Common myeloid progenitor, CD34-positive (primary cell): ENCODE data around the gene AFF4.
"Not testable (repeated sequence)": the region's sequence is repeated elsewhere in the genome, so short reads cannot be mapped to it uniquely, and the experiment has no call there.

Experiments used
- CTCF ChIA-PET: fragments of 350-600 bp; sonication (Branson Sonifier 250); formaldehyde crosslinking; loops from one replicate; lab custom pipeline; 2021; ENCODE audit warnings: antibody characterized with exemption; lab: Charles Lee
- POLR2A ChIA-PET: fragments of 350-600 bp; sonication (Branson Sonifier 250); formaldehyde crosslinking; loops from one replicate; lab custom pipeline; 2021; ENCODE audit warnings: antibody characterized with exemption; lab: Charles Lee
- DNase-seq, 3 donors: peaks; one replicate each; pipeline versions ENCODE4 v3.0.0 to v3.0.0-alpha.2; 2013
- H3K27ac ChIP-seq, 2 experiments: 1 replicate in 1 of 2; 2 replicates in 1 of 2; pipeline ENCODE4 v1.7.0; 2013; ENCODE audit warnings: inconsistent platforms in 2 of 2, low read length in 2 of 2, mild to moderate bottlenecking in 2 of 2, low read depth in 1 of 2, moderate library complexity in 1 of 2; ENCODE audit not compliant: severe bottlenecking in 2 of 2, insufficient read depth in 1 of 2, poor library complexity in 1 of 2
- H3K27me3 ChIP-seq, 5 experiments: replicated peaks in 2 of 5; 1 replicate in 3 of 5; 2 replicates in 2 of 5; pipeline versions ENCODE4 v1.6.1 to v1.7.0; 2013; ENCODE audit warnings: low read length in 4 of 5, mild to moderate bottlenecking in 2 of 5, moderate library complexity in 2 of 5, inconsistent platforms in 1 of 5; ENCODE audit not compliant: insufficient read depth in 5 of 5, control insufficient read depth in 4 of 5
- H3K36me3 ChIP-seq, 4 experiments: 1 replicate in 2 of 4; 2 replicates in 2 of 4; pipeline versions ENCODE4 v1.6.1 to v1.7.0; 2013; ENCODE audit warnings: low read length in 3 of 4, control low read depth in 1 of 4, mild to moderate bottlenecking in 1 of 4; ENCODE audit not compliant: control insufficient read depth in 4 of 4, insufficient read depth in 4 of 4
- H3K4me1 ChIP-seq, 4 experiments: 1 replicate in 3 of 4; 2 replicates in 1 of 4; pipeline versions ENCODE4 v1.6.1 to v1.7.1; 2013; ENCODE audit warnings: low read length in 3 of 4, mild to moderate bottlenecking in 3 of 4, control low read depth in 1 of 4, inconsistent platforms in 1 of 4, moderate library complexity in 1 of 4; ENCODE audit not compliant: control insufficient read depth in 4 of 4, insufficient read depth in 4 of 4; ENCODE audit errors: control extremely low read depth in 1 of 4
- H3K4me3 ChIP-seq, 7 experiments: 1 replicate in 4 of 7; 2 replicates in 3 of 7; pipeline versions ENCODE4 v1.5.1 to v1.7.0; 2013; ENCODE audit warnings: mild to moderate bottlenecking in 7 of 7, low read length in 6 of 7, moderate library complexity in 6 of 7, inconsistent platforms in 2 of 7, low read depth in 2 of 7, control low read depth in 1 of 7; ENCODE audit not compliant: insufficient read depth in 4 of 7, control insufficient read depth in 1 of 7; ENCODE audit errors: extremely low read depth in 1 of 7
- H3K9me3 ChIP-seq, 5 experiments: 1 replicate in 4 of 5; 2 replicates in 1 of 5; pipeline versions ENCODE4 v1.6.1 to v1.7.1; 2013; ENCODE audit warnings: low read length in 4 of 5, mild to moderate bottlenecking in 2 of 5, inconsistent platforms in 1 of 5, low read depth in 1 of 5, moderate library complexity in 1 of 5; ENCODE audit not compliant: control insufficient read depth in 4 of 5, insufficient read depth in 2 of 5; ENCODE audit errors: control extremely low read depth in 1 of 5
- WGBS: methylation state at CpG from one replicate; pipeline ENCODE4 v1.1.5; 2013; ENCODE audit not compliant: insufficient coverage; 5-methylcytosine and 5-hydroxymethylcytosine counted together

Gene AFF4

DNA sequence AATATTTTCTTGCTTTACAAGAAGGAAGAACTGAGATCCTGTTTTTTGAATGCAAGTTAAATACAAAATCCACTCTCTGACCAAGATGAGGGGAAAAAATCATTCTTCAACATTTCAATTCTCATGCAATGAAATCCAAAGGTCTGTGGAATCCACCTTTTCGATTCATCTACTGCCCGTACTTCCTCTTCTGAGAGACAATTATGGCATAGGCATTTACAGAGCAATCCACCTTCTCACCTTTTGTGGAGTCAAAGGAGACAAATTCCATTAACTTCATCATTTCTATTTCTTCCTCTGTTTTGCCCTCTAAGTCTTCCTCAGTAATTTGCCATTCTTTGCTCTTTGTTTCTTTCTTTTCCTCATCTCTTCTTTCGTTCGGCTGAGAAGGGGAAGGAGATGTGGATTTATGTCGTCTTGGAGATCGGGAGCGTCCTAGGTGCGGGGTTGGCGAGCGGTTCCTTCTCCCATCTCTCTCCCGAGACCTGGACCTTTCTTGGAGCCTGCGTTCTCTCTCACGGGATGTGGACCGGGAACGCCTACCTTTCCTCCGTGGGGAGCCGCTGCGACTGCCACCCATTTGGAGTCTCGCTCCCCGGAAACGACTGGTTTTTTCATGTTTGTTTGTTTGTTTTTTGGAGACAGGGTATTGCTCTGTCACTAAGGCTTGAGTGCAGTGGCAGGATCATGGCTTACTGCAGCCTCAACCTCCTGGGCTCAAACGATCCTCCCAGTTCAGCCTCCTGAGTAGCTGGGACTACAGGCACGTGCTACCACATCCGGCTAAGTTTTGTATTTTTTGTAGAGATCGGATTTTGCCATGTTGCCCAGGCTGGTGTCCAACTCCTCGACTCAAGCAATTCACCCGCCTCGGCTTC, 24.3 kb upstream of the AFF4 start:
- H3K4me3 ChIP-seq, result no peak overlapping the region
- ChIA-PET CTCF (no interaction called here), POLR2A (no interaction called here)
- no peak overlapping the region for H3K27ac ChIP-seq
- WGBS, result 91% methylated on average over 23 of the region's 28 CpGs
- H3K4me1 ChIP-seq, result no peaks in the 10 kb centered on the region
- no peak for DNase-seq
- H3K9me3 ChIP-seq, result no peaks in the 10 kb centered on the region
- H3K27me3 ChIP-seq, result no peaks in the 10 kb centered on the region
- no peaks in the 10 kb centered on the region for H3K36me3 ChIP-seq

DNA sequence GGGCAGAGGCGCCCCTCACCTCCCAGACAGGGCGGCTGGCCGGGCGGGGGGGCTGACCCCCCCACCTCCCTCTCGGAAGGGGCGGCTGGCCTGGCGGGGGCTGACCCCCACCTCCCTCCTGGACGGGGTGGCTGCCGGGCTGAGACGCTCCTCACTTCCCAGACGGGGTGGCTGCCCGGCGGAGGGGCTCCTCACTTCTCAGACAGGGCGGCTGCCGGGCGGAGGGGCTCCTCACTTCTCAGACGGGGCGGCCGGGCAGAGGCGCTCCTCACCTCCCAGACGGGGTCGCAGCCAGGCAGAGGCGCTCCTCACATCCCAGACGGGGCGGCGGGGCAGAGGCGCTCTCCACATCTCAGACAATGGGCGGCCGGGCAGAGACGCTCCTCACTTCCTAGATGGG, 19.5 kb upstream of the AFF4 start:
- H3K27me3 ChIP-seq, H3K4me1 ChIP-seq, H3K36me3 ChIP-seq, H3K4me3 ChIP-seq, H3K9me3 ChIP-seq, CTCF ChIA-PET, POLR2A ChIA-PET, H3K27ac ChIP-seq, DNase-seq: not testable (repeated sequence)
- no CpG with 5 or more reads among the region's 30 CpGs for WGBS

GRCh38 chr5:132981288-132981687, 17.9 kb upstream of the AFF4 start:
- no peak overlapping the region for H3K27ac ChIP-seq
- POLR2A ChIA-PET, result no interaction called here
- no peaks in the 10 kb centered on the region for H3K36me3 ChIP-seq
- H3K9me3 ChIP-seq, result peaks cover 0 to 3% (median 0%) of the 10 kb centered on the region in 5 experiments
- peak in 1 of 3 donors; percentile 9 for DNase-seq
- CTCF ChIA-PET, result no interaction called here
- no peaks in the 10 kb centered on the region for H3K4me1 ChIP-seq
- H3K4me3 ChIP-seq, result no peak overlapping the region
- WGBS, result 95% methylated on average over 2 of the region's 3 CpGs
- no peaks in the 10 kb centered on the region for H3K27me3 ChIP-seq

DNA sequence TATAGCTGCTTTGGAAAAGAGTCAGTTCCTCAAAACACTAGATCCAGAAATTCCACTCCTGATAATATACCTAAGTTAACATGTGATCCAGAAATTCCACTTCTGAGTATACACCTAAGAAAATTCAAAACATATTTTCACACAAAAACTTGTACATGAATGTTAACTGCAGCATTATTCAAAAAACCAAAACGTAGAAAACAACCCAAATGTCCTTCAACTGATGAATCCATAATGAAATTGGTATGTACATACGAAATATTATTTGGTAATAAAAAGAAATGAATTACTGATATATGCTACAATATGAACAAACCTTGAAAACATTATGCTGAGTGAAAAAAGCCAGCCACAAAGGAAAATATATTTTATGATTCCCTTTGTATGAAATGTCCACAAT, 16.5 kb upstream of the AFF4 start:
- peaks cover 0 to 3% (median 0%) of the 10 kb centered on the region in 5 experiments for H3K9me3 ChIP-seq
- H3K4me3 ChIP-seq, result no peak overlapping the region
- no peak overlapping the region for H3K27ac ChIP-seq
- no peaks in the 10 kb centered on the region for H3K27me3 ChIP-seq
- ChIA-PET POLR2A (no interaction called here), CTCF (no interaction called here)
- no peaks in the 10 kb centered on the region for H3K4me1 ChIP-seq
- H3K36me3 ChIP-seq, result no peaks in the 10 kb centered on the region
- no CpG with 5 or more reads among the region's 2 CpGs for WGBS
- DNase-seq, result no peak

DNA sequence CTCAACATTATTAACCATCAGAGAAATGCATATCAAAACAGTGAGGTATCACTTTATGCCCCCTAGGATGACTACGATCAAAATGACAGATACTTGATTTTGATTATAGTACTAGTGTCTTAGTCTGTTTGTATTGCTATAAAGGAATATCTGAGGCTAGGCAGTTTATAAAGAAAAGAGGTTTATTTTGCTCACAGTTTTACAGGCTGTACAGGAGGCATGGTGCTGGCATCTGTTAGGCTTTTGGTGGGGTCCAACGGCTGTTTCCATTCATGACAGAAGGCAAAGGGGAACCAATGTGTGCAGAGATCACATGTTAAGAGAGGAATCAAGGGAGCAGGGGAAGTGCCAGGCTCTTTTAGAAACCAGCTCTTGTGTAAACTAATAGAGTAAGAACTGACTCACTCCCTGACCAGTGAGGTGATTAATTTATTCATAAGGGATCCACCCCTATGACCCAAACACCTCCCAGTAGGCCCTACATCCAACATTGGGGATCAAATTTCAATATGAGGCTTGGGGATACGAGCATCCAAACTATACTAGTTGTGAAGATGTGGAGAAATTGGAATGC, 16.0 kb upstream of the AFF4 start:
- H3K27ac ChIP-seq, result no peak overlapping the region
- H3K36me3 ChIP-seq, result no peaks in the 10 kb centered on the region
- ChIA-PET POLR2A (no interaction called here), CTCF (no interaction called here)
- H3K4me3 ChIP-seq, result no peak overlapping the region
- no peaks in the 10 kb centered on the region for H3K4me1 ChIP-seq
- peaks cover 0 to 3% (median 0%) of the 10 kb centered on the region in 5 experiments for H3K9me3 ChIP-seq
- 83% methylated on average over 2 of the region's 3 CpGs for WGBS
- peak in 1 of 3 donors; percentile 5 for DNase-seq
- no peaks in the 10 kb centered on the region for H3K27me3 ChIP-seq

DNA sequence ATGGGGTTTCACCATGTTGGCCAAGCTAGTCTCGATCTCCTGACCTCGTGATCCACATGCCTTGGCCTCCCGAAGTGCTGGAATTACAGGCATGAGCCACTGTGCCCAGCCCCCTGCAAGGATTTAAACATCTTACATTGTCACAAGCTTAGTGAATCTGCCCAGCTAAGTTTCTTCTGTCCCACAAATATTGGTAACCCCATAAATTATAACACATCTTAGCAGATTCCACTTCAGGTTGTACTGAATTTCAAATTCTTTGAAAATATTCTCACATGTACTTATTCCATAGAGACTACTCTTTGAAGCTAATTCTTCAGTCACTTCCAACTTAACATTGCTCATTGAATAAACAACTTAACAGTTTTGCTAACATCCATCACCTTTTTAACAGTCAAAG, 13.4 kb upstream of the AFF4 start:
- H3K27me3 ChIP-seq, result no peaks in the 10 kb centered on the region
- WGBS, result 100% methylated on average over 3 of the region's 3 CpGs
- no peak overlapping the region for H3K27ac ChIP-seq
- DNase-seq, result no peak
- ChIA-PET POLR2A (no interaction called here), CTCF (no interaction called here)
- no peak overlapping the region for H3K4me3 ChIP-seq
- no peaks in the 10 kb centered on the region for H3K4me1 ChIP-seq
- peaks cover 0 to 3% (median 0%) of the 10 kb centered on the region in 5 experiments for H3K9me3 ChIP-seq
- H3K36me3 ChIP-seq, result no peaks in the 10 kb centered on the region

- POLR2A ChIA-PET, result not testable (repeated sequence)
These were observed 9.0 kb upstream of the AFF4 start for GRCh38 chr5:132972436-132972828.

More at GRCh38 chr5:132972436-132972828, 9.0 kb upstream of the AFF4 start:
- H3K27ac ChIP-seq, H3K4me3 ChIP-seq, H3K4me1 ChIP-seq, H3K9me3 ChIP-seq, H3K36me3 ChIP-seq, DNase-seq, H3K27me3 ChIP-seq: not testable (repeated sequence)
- CTCF ChIA-PET, result interaction anchor here (1.6 kb wide), 1 partner anchor 30 kb away, joined by 3 read pairs; no protein-coding TSS in a partner anchor
- WGBS, result 97% methylated on average over 5 of the region's 7 CpGs
